HG03108 (cell line): ENCODE measurements around the gene B9D1.

ENCODE experiments used
- ATAC-seq: cut with Tn5 transposase; IDR thresholded peaks from one replicate; pipeline ENCODE4 v1.9.1; 2021; ENCODE audit warnings: moderate library complexity; ENCODE audit not compliant: unreplicated experiment

The B9D1 gene

GRCh38 chr17:19377602-19378415, 15.3 kb upstream of the B9D1 start:
- peak; percentile 93 for ATAC-seq

DNA sequence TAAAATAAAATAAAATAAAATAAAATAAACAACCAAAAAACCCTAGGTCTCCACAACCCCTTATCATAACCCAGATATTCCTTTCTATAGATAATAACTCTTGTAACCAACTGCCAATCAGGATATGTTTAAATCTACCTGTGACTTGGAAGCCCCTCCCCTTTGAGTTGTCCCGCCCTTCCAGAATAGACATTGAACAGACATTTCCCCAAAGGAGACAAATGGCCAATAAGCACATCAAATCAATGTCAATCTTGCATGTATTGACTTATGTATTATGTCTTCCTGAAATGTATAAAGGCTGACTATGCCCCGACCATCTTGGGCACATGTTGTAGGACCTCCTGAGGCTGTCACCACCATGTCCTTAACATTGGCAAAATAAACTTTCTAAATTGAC, 14.3 kb upstream of the B9D1 start:
- no peak for ATAC-seq

DNA sequence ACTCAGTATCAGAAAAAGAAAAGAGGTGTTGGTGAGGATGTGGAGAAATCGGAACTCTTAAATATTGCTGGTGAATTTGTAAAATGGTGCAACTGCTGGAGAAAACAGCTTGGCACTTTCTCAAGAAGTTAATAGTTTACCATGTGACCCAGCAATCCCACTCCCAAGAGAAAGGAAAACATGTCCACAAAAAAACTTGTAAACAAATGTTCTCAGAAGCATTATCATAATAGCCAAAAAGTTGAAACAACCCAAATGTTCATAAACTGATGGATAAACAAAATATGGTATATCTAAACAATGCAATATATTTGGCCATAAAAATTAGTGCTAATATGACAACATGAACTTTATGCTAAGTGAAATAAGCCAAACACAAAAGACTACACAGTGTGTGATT, 13.2 kb upstream of the B9D1 start:
- no peak for ATAC-seq

DNA sequence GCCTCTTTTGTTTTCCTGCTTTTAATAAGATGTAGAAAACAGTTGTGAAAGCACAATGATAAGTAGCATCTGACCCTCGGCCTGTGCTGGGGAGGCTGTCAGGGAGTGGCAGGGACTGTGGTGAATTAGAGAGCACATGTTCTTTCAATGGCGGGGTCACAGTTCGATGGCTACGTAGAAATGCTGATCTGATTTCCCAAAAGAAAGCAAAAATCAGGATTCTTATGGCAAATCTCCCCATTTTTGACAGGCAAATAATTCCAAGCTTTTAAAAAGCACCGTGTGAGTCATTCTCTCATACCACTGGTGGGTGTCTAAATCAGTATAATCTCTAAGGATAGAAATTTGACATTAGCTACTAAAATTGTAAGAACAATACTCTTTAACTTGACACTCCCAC, 11.6 kb upstream of the B9D1 start:
- no peak for ATAC-seq

DNA sequence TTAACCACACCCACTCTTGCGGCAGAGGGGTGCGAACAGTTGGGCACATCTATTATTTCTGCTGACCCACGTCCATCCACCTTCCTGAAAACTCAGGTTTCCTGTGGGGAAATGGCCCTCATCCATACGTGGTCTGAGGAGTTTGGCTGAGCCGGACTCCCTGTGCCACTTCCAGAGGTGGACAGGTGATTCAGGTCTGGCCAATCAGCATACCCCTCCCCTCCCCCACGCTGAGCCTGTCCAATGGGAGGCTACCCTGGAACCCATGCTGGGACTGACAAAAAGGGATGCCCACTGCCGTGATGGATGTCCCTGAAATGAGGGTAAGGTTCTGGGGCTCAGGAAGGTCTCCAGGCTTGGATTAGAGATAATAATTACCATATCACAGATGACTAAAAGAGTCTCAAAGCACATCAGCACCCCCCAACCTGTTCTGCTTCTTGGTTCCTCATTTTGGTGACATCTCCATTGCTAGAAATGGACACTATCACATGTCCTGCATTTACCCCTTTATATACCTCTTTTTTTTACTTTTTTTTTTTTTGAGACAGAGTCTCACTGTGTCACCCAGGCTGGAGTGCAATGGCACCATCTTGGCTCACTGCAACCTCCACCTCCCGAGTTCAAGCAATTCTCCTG, 10.5 kb upstream of the B9D1 start:
- ATAC-seq: no peak

GRCh38 chr17:19372439-19372838, 9.9 kb upstream of the B9D1 start:
- no peak for ATAC-seq

DNA sequence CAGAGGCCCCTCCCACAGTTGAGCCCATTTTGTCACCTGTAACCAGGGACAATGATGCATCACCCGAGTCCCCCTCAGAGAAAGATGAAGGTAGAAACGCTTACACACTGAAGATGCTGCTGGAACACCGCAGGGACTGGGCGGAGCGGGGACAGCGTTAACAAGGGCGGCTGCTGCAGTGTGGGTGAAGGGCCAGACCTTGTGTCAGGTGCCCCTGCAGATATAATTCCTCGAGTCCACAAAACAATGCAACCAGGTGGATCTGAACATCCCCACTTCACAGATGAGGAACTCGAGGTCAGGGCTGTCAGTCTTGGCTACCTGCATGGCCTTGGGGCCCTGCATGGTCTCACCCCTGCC, 9.5 kb upstream of the B9D1 start:
- no peak for ATAC-seq

DNA sequence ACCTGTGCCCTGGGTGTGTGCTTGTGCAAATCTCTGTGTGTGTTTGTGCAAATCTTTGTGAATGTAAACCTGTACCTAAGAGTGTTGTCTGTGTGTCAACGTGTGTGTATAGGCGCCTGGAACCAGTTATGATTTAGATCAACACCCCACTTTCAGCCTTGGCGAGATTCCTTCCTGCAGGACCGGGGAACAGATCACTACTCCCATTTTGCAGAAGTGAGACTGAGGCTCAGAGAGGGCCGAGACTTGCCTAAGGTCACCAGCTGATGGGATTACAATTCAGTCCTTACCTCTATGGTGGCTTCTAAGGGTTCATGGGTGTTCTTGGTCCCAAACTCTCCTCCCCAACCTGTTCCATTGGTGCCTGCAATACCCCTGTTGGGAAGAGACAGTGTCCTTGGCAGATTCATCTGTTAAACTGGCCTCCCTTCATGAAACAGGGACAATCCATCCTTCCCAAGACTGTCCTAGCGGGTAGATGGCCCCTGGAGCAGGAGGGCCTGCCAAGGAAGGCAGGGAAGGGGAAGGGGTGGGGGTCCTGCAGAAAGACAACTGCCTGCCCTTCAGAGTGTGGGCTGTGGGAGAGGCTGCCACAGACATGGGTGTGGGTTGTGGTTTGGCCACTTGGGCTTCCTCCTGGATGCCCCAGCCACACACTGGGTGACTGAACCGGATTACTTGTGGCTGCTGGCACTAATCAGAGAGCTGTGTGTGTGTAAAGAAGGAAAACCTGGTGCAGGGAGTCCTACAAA, 8.9 kb upstream of the B9D1 start:
- ATAC-seq: no peak

DNA sequence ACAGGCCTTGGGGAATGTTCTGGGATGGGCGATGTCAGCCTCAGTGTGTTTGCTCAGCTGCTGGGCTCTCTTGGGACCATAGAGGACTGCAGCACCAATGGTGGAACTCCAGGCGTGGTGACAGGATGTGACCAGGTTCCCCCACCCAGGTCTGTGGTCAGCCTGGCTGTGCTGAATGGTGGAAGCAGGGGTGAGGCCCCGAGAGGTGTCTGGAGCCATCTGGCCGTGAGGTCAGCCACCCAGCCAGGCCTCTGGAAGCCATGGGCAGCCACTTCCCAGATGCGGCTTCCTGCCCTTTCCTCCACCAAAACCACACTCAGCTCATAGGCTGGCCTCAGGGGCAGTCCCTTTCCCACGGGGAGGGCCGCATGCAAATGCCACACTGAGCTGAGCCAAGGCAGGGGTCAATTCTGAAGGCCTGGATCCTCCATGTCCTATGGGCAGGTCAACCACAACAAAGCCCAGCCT, 8.0 kb upstream of the B9D1 start:
- peak; percentile 73 for ATAC-seq

DNA sequence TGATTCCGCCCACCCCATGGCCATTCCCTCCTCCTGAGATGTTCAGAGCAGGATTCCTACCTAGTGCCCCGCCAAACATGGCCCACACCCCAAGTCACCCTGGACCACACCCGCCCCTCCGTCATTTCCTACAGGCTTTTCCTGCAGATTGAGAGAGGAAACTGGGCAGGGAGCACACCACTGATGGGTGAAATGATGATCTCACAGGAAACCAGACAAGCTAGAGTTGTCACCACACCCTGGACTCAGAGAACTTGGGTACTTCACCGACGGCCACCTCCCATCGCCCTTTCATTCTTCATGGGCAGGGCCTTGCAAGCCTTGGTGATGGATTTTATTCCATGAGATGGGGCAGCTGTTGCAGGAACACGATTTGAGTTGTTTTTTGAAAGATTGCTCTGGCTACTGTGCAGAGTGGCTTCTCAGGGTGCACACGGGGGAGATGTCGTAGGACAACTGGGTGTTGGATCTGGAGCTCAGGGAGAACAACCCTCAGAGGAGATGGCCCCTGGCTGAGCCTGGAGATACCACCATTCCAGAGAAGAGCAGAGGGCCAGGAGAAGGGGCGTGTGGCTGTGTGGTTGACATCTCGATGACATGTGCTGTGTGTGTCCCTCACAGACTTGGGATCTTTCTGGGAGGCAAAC, 7.4 kb upstream of the B9D1 start:
- no peak for ATAC-seq

- ATAC-seq: no peak
These were observed 6.7 kb upstream of the B9D1 start for GRCh38 chr17:19369107-19369778.

DNA sequence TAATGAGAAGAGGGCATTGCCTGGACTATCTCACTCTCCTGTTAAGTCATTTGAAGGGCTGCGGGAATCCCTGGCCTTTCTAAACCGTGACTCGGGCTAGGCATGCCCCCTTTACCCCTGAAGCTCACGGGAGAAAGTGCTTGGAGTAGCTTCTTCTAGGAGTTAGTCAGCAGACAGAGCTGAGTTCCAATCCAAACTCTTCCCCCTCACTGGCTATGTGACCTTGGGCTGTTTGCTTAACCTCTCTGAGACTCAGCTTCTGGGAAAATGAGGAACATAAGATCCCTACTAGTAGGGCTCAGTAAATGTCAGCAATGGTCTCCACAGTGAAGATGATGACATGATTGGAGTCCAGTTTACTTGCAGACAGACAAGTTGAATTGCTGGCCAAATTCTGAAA, 5.7 kb upstream of the B9D1 start:
- ATAC-seq: no peak

DNA sequence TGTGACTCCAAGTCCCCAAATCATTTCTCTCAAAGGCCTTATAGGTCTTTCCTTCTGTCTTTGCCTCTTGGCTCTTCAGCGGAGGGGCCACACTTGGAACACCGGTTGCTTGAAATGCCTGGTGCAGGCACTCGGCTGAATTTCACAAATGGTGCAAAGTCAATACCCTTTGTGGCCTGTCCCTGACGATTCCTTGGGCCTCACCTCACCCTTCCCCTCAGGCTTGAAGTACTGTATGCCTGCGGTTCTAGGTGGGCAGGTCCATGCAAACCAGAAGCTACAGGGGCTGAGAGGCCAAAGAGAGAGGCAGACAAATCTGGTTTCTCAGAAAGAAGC, 4.1 kb upstream of the B9D1 start:
- no peak for ATAC-seq

DNA sequence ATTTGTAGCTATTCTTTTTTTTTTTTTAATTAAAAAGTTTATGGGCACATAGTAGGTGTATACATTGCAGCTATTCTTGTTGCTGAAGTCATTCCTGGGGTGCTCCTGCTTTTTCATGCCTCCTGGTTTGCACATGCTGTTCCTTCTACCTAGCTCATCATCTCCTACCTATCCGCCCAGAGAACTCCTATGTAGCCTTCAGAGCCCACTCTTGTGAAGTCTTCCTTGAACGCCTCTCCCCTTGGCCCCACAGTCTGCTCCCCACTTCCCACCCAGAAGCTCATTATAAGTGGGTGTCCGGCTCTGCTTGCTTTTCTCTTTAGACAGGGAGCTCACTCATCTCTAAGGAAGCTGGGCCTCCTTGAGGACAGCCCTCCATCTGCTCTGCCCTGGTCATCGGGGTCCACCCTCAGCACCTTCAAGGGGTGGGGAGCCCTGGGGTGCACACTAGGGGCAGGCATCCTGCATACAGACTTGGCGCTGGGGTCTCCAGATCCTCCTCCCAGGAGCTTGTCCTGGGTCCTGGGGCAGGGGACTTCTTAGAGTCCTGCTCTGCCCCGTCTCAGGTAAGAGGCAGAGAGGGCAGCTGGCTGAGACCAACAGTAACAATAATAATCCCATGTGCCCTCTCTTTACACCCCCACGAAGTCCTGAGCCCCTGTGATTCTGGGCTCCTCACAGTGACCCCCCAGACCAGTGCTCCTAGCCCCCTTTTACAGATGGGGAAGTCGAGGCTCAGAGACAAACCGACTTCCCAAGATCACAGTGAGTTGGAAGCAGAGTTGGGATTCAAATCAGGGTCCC, 3.5 kb upstream of the B9D1 start:
- no peak for ATAC-seq

- no peak for ATAC-seq
These were observed 2.9 kb upstream of the B9D1 start for GRCh38 chr17:19365499-19365817.

DNA sequence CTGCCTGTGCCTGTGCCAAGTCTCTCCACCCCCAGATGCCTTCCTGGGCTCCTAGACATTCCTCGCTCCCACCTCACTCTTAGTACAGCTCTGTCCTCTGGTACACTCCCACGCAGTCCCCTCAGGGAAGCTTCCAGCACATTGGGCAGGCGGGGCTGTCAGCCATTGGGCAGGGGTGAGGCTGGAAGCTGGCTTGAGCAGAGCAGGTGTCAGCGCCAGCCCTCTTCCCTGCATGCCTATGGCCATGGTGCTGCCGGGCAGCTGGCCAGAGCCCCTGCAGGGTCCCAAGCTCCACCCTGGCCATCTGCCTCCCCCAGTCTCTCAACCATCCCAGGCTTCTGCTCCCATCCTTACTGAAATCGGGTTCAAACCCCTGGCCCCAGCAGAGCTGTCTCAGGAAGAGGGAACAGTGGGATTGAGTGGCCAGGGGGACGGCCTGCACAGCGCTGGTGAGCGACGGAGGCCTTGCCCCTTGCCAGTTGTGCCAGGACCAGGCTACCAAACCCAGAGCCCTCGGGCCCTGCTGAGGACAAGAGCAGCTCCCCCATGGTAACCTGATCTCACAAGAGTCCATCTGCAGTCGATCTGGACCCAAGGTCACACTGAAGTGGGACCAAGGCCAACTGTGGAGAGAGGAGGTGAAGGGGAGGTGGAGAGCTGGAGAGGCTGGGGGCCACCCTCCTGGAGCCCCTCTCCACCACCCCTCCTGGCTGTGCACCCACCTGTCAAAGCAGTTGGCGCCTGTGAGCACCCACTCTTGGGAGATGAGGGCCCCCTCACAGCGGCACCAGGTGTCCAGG, 2.4 kb upstream of the B9D1 start:
- ATAC-seq: no peak

DNA sequence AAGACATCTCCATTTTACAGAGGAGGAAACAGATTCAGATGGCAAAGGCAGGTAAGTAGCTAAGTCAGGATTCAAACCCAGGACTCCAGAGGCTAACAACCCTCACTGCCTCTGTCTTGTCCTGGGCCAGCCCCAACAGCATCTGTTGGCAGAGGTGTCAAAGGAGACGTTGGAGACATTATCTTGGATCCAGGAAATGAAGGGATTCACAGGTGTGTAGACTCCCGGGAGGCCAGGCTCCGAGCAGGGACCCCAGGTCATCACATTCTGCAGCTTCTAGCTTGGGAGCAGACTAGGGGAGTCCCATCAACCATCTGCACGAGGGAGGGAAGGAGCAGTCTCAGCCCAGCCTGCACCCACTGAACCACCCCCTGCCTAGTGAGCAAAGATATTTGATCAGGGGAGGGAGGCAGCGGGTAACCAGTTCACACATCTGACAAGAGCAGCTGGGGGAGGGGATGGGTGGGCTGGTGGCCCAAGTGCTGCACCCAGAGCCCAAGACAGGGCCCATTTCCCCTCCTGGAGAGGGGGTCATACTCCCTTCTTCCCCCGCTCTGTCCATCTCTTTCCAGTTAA, 1.0 kb upstream of the B9D1 start:
- no peak for ATAC-seq

DNA sequence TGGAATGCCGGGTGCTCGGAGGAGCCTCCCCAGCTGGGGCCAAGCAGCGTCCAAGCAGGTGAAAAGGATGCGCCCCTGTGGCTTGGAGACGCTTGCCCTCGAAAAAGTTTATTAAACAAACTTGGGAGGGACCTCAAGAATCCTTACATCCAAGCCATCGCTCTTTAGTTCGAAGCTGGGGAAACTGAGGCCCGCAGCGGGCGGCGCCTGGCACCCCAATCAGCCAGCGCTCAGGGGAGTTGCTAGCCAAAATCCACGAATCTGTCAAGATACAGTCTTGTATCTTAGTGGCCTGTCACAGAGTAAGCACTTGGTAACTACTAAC, 553 bp upstream of the B9D1 start:
- no peak for ATAC-seq

- ATAC-seq: no peak
These were observed 613 bp downstream of the B9D1 start for GRCh38 chr17:19361944-19362276.

DNA sequence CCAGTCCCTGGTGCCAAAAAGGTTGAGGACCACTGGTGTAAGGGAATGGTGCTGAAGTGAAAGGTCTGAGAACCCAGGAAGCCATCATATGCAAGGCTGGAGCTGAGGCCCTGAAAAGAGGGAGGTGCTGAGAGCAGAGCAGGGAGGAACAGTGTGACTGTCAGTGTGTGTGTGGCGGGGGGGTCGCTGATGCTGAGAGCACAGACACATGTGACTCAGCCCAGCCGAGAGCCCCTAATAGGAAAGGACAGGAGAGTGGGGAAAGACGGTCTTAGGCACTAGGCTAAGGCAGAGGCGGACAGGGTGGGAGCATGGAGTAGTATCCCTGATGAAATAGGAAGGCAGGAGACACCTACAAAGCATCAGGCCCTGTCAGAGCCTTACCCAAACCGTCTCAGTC, 1.2 kb downstream of the B9D1 start:
- ATAC-seq: no peak
